ENCODE measurements around the gene VWC2L.

DNA sequence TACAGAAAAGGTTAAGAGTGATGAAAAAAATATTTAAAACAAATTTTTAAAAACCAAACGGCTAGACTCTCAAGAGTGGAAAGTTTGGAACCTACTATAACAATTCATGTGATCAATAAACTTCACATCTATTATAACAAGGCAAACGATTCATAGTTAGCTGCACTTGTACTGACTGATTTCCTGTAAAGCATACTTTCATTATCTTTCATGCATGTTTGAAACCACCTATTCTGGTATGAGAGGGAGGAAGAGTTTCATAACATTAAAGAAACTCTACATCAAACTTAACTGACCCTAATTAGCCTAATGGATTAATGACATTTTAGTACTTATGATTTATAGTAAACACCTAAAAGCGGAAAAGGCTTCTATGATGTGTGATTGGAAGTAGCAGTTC is 43.7 kb upstream of the VWC2L start:
- no peak for TF ChIP-seq SUZ12 (IDR thresholded peaks at IDR 0.05; ENCODE audit: low read length)
- no peak for TF ChIP-seq PHF8 (conservative IDR thresholded peaks at IDR 0.05; ENCODE audit: low read depth, low read length)
- no peak for TF ChIP-seq GTF2F1 (IDR thresholded peaks at IDR 0.05; ENCODE audit: borderline replicate concordance, low read depth, low read length)
- no peak for TF ChIP-seq CTCF (IDR thresholded peaks at IDR 0.05; ENCODE audit: control extremely low read depth in 1 of 3, insufficient read depth in 1 of 3, low read depth in 1 of 3, low read length in 3 of 3)
- no peak for TF ChIP-seq YY1 (IDR thresholded peaks at IDR 0.05; ENCODE audit: low read depth, low read length)
- TF ChIP-seq, protein P1, sequence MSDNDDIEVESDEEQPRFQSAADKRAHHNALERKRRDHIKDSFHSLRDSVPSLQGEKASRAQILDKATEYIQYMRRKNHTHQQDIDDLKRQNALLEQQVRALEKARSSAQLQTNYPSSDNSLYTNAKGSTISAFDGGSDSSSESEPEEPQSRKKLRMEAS (IDR thresholded peaks at IDR 0.05), result no peak

Measured in H1 (cell line).